ENCODE data around the gene APBB1. TPM values are rescaled to one million over a fixed set of nuclear protein-coding genes. Genes with fewer than 3 reads are reported as not detected.

Gene APBB1
- total and polyA plus RNA-seq, 2 experiments from 2014 or later, result 43.1 to 46.2 TPM

- no peaks in the 10 kb centered on the region for H3K79me2 ChIP-seq (ENCODE audit: insufficient read depth)
- 79 to 85% methylated on average over 12 to 13 of the region's 13 CpGs for WGBS, 2 experiments (ENCODE audit: low coverage in 1 of 2, low lambda C conversion rate in 2 of 2, missing lambda C conversion rate in 2 of 2)
- H3F3A ChIP-seq (ENCODE audit: insufficient read depth), result no peaks in the 10 kb centered on the region
- H3K4me1 ChIP-seq (ENCODE audit: insufficient read depth), result no peaks in the 10 kb centered on the region
- TF ChIP-seq EZH2phosphoT487 (IDR thresholded peaks at IDR 0.05; ENCODE audit: insufficient read depth, low read depth) (no peak), EZH2 (IDR thresholded peaks at IDR 0.05; ENCODE audit: insufficient read depth, poor library complexity, severe bottlenecking) (no peak)
- H3K36me3 ChIP-seq (ENCODE audit: low read depth), result no peaks in the 10 kb centered on the region
- H3K4me2 ChIP-seq (ENCODE audit: unreplicated experiment), result no peak overlapping the region
- H3K9me3 ChIP-seq (ENCODE audit: low read depth), result no peaks in the 10 kb centered on the region
- no peak overlapping the region for H3K4me3 ChIP-seq
- H2AFZ ChIP-seq, result no peak overlapping the region
- DNase-seq, result no peak
- H3K9ac ChIP-seq, result no peak overlapping the region
- H3K9me2 ChIP-seq (ENCODE audit: insufficient read depth), result no peaks in the 10 kb centered on the region
- H3K27me3 ChIP-seq (replicated peaks; ENCODE audit: insufficient read depth), result no peaks in the 10 kb centered on the region
- in situ Hi-C loops (cut with MboI), result no loop called here
- H4K20me1 ChIP-seq (ENCODE audit: insufficient read depth), result no peaks in the 10 kb centered on the region
- H3K27ac ChIP-seq, result no peak overlapping the region
These were observed 13.7 kb downstream of the APBB1 start for GRCh38 chr11:6405052-6405667.

DNA sequence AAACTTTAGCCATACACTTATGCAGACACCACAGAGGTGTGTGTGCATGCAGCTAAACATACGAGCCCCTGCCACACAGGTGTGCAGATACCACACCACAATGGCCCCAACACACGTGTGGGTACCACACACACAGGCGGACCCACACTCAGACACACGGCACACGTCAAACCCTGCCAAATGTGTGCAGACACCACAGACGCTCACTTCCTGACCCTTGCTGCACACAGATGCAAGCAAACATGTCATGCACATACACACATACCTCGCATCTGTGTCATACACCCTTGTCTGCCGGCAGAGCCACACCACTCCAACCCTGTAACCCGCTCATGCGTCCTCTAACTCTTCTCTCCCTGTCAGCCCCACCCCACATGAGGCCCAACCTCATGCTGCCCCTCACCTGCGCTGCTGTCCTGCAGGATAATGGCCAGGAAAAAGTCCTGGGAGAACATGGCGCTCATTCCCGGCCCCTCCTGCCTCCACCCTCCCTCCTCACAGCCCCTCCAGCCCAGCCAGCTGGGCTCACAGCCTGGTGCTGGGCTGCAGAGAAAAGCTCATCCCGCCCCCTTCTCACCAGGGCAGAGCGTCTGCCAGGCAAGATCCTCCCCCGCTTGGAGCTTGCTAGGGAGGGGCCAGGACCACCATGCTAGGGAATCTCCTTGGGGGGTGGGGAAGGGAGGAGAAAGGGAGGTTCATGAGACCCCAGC is 14.4 kb downstream of the APBB1 start:
- no peaks in the 10 kb centered on the region for H4K20me1 ChIP-seq (ENCODE audit: insufficient read depth)
- no peaks in the 10 kb centered on the region for H3K9me3 ChIP-seq (ENCODE audit: low read depth)
- H3K9me2 ChIP-seq (ENCODE audit: insufficient read depth), result no peaks in the 10 kb centered on the region
- no peak overlapping the region for H2AFZ ChIP-seq
- peak; percentile 59 for DNase-seq
- no peak overlapping the region for H3K9ac ChIP-seq
- in situ Hi-C loops (cut with MboI), result no loop called here
- no peak overlapping the region for H3K27ac ChIP-seq
- no peaks in the 10 kb centered on the region for H3K4me1 ChIP-seq (ENCODE audit: insufficient read depth)
- no peak overlapping the region for H3K4me3 ChIP-seq
- H3K36me3 ChIP-seq (ENCODE audit: low read depth), result no peaks in the 10 kb centered on the region
- H3K4me2 ChIP-seq (ENCODE audit: unreplicated experiment), result no peak overlapping the region
- no peaks in the 10 kb centered on the region for H3K27me3 ChIP-seq (replicated peaks; ENCODE audit: insufficient read depth)
- 44 to 60% methylated on average over 15 to 16 of the region's 16 CpGs for WGBS, 2 experiments (ENCODE audit: low coverage in 1 of 2, low lambda C conversion rate in 2 of 2, missing lambda C conversion rate in 2 of 2)
- no peaks in the 10 kb centered on the region for H3K79me2 ChIP-seq (ENCODE audit: insufficient read depth)
- no peaks in the 10 kb centered on the region for H3F3A ChIP-seq (ENCODE audit: insufficient read depth)
- TF ChIP-seq EZH2phosphoT487 (IDR thresholded peaks at IDR 0.05; ENCODE audit: insufficient read depth, low read depth) (no peak), EZH2 (IDR thresholded peaks at IDR 0.05; ENCODE audit: insufficient read depth, poor library complexity, severe bottlenecking) (no peak)

DNA sequence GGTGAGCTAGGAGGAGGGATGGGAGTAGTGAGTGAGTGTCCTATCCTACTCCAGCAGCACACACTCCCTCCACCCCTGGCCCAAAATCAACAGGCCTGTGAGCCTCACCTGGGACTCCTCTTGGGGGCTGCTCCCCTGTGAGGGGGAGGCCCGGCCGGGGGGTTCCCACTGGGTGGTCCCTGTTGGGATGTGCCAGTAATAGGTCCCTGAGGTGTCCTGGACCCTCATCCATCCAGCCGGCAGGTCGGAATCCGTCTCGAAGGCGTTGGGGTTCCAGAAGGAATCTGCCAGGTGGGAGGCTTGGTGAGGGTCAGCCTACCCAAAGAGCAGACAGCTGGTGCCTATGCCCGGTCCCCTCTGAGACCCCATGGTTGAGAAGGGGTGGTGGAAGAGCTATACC is 15.4 kb downstream of the APBB1 start:
- H3K4me3 ChIP-seq, result no peak overlapping the region
- H3K27ac ChIP-seq, result no peak overlapping the region
- no peak for TF ChIP-seq EZH2phosphoT487 (IDR thresholded peaks at IDR 0.05; ENCODE audit: insufficient read depth, low read depth)
- TF ChIP-seq EZH2 (IDR thresholded peaks at IDR 0.05; ENCODE audit: insufficient read depth, poor library complexity, severe bottlenecking), result no peak
- H3K4me1 ChIP-seq (ENCODE audit: insufficient read depth), result no peaks in the 10 kb centered on the region
- H3K9me3 ChIP-seq (ENCODE audit: low read depth), result no peaks in the 10 kb centered on the region
- 96 to 100% methylated on average over 3 to 8 of the region's 8 CpGs for WGBS, 2 experiments (ENCODE audit: low coverage in 1 of 2, low lambda C conversion rate in 2 of 2, missing lambda C conversion rate in 2 of 2)
- H3K36me3 ChIP-seq (ENCODE audit: low read depth), result no peaks in the 10 kb centered on the region
- no peak overlapping the region for H2AFZ ChIP-seq
- H3K4me2 ChIP-seq (ENCODE audit: unreplicated experiment), result no peak overlapping the region
- H3K9me2 ChIP-seq (ENCODE audit: insufficient read depth), result no peaks in the 10 kb centered on the region
- no peak for DNase-seq
- in situ Hi-C loops (cut with MboI), result no loop called here
- H3F3A ChIP-seq (ENCODE audit: insufficient read depth), result peaks cover 3% of the 10 kb centered on the region; the same call in 1 of the 2 replicates
- no peak overlapping the region for H3K9ac ChIP-seq
- H3K27me3 ChIP-seq (replicated peaks; ENCODE audit: insufficient read depth), result no peaks in the 10 kb centered on the region
- H3K79me2 ChIP-seq (ENCODE audit: insufficient read depth), result no peaks in the 10 kb centered on the region
- no peaks in the 10 kb centered on the region for H4K20me1 ChIP-seq (ENCODE audit: insufficient read depth)

GRCh38 chr11:6402561-6402981 is 16.3 kb downstream of the APBB1 start:
- Histone ChIP-seq H3K9me2 (ENCODE audit: insufficient read depth) (no peaks in the 10 kb centered on the region), H3K36me3 (ENCODE audit: low read depth) (no peaks in the 10 kb centered on the region), H3K4me2 (ENCODE audit: unreplicated experiment) (no peak overlapping the region), H3K79me2 (ENCODE audit: insufficient read depth) (no peaks in the 10 kb centered on the region), H3K9me3 (ENCODE audit: low read depth) (no peaks in the 10 kb centered on the region), H2AFZ (no peak overlapping the region), H3K4me3 (no peak overlapping the region), H3K9ac (no peak overlapping the region), H3F3A (ENCODE audit: insufficient read depth) (peaks cover 13% of the 10 kb centered on the region), H3K4me1 (ENCODE audit: insufficient read depth) (peaks cover 7% of the 10 kb centered on the region), H4K20me1 (ENCODE audit: insufficient read depth) (no peaks in the 10 kb centered on the region), H3K27ac (no peak overlapping the region), H3K27me3 (replicated peaks; ENCODE audit: insufficient read depth) (no peaks in the 10 kb centered on the region)
- DNase-seq, result no peak
- in situ Hi-C loops (cut with MboI), result no loop called here
- no peak for TF ChIP-seq EZH2phosphoT487 (IDR thresholded peaks at IDR 0.05; ENCODE audit: insufficient read depth, low read depth)
- no peak for TF ChIP-seq EZH2 (IDR thresholded peaks at IDR 0.05; ENCODE audit: insufficient read depth, poor library complexity, severe bottlenecking)
- 94 to 99% methylated on average over 7 of the region's 7 CpGs for WGBS, 2 experiments (ENCODE audit: low coverage in 1 of 2, low lambda C conversion rate in 2 of 2, missing lambda C conversion rate in 2 of 2)
